HepG2 (cell line): ENCODE results near the gene NTSR2. TPM values are rescaled to one million over a fixed set of nuclear protein-coding genes. Genes with fewer than 3 reads are reported as not detected.

Source experiments
- FOSL2 ChIP-seq: sonication (generic); formaldehyde crosslinking; IDR thresholded peaks from 2 replicates; pipeline ENCODE4 v1.4.0; 2020; ENCODE audit warnings: missing genetic modification reagents
- GABPA ChIP-seq, 2 experiments: IDR thresholded peaks; 2 replicates each; pipeline ENCODE4 v1.6.1; 2011 to 2016; ENCODE audit warnings: low read depth in 2 of 2, low read length in 1 of 2, missing biosample characterization in 1 of 2, missing genetic modification characterization in 1 of 2
- HDAC2 ChIP-seq: sonication (generic); formaldehyde crosslinking; IDR thresholded peaks from 2 replicates; pipeline ENCODE4 v1.4.0; 2020; ENCODE audit warnings: missing genetic modification reagents
- MEIS2 ChIP-seq: sonication (generic); formaldehyde crosslinking; IDR thresholded peaks from 2 replicates; pipeline ENCODE4 v1.9.0; 2021; ENCODE audit warnings: mild to moderate bottlenecking, missing genetic modification reagents
- RFX3 ChIP-seq: IDR thresholded peaks from 2 replicates; pipeline ENCODE4 v1.6.1; 2016; ENCODE audit warnings: missing biosample characterization, missing genetic modification reagents
- TGIF2 ChIP-seq: IDR thresholded peaks from 2 replicates; pipeline ENCODE4 v1.6.1; 2016; ENCODE audit warnings: control low read depth, missing compliant biosample characterization
- TP53 ChIP-seq: sonication (generic); formaldehyde crosslinking; conservative IDR thresholded peaks from 2 replicates; pipeline ENCODE4 v1.4.0; 2020; ENCODE audit warnings: missing genetic modification reagents
- ZNF629 ChIP-seq: sonication (generic); formaldehyde crosslinking; conservative IDR thresholded peaks from 2 replicates; pipeline ENCODE4 v1.5.0; 2020; ENCODE audit warnings: missing genetic modification reagents
- ZNF652 ChIP-seq: IDR thresholded peaks from 2 replicates; pipeline ENCODE4 v1.6.1; 2016; ENCODE audit warnings: low read depth, borderline replicate concordance
- ZSCAN29 ChIP-seq: sonication (generic); formaldehyde crosslinking; conservative IDR thresholded peaks from 2 replicates; pipeline ENCODE4 v1.4.0; 2020; ENCODE audit warnings: mild to moderate bottlenecking, missing genetic modification reagents
- polyA plus RNA-seq, 8 experiments: library from polyadenylated mRNA; depleted of rRNA in 3 of 8; stranded (reverse) in 7 of 8; unstranded in 1 of 8; fragments of >200 nt; fragmentation: Illumina TruSeq in 4 of 8; extraction: Trizol in 4 of 8; gene quantifications; 2 replicates each; pipeline versions ENCODE4 v1.2.1 to v1.2.3, GENCODE V29; 2011 to 2016; ENCODE audit warnings: low read depth in 4 of 8, missing spikeins in 1 of 8, mixed read lengths in 1 of 8; ENCODE audit not compliant: insufficient read depth in 1 of 8
- total RNA-seq, 5 experiments: library from RNA; depleted of rRNA; stranded (reverse); fragments of >200 nt; fragmentation: Illumina TruSeq; extraction: Trizol; gene quantifications; 2 replicates each; pipeline ENCODE4 v1.2.3, GENCODE V29; 2016; ENCODE audit warnings: low read depth in 1 of 5
- TF ChIP-seq, protein P1 (sequence below), 2 experiments: sonication (generic) in 1 of 2; formaldehyde crosslinking in 1 of 2; IDR thresholded peaks; 2 replicates each; pipeline versions ENCODE4 v1.5.1 to v1.6.1; 2011 to 2020; ENCODE audit warnings: borderline replicate concordance in 1 of 2, low read depth in 1 of 2, low read length in 1 of 2, mild to moderate bottlenecking in 1 of 2, missing genetic modification reagents in 1 of 2, moderate library complexity in 1 of 2
- TF ChIP-seq, protein P2 (sequence below): sonication (generic); formaldehyde crosslinking; IDR thresholded peaks from 2 replicates; pipeline ENCODE4 v1.5.0; 2020; ENCODE audit warnings: missing genetic modification reagents
- TF ChIP-seq, protein P3 (sequence below): sonication (generic); formaldehyde crosslinking; IDR thresholded peaks from 2 replicates; pipeline ENCODE4 v1.4.0; 2020; ENCODE audit warnings: missing genetic modification reagents
- TF ChIP-seq, protein P4 (sequence below): sonication (generic); formaldehyde crosslinking; IDR thresholded peaks from 2 replicates; pipeline ENCODE4 v1.8.0; 2022; ENCODE audit warnings: mild to moderate bottlenecking, missing genetic modification reagents
- TF ChIP-seq, protein P5 (sequence below): IDR thresholded peaks from 2 replicates; pipeline ENCODE4 v1.6.1; 2016; ENCODE audit warnings: missing compliant biosample characterization, missing genetic modification reagents, borderline replicate concordance

Gene NTSR2
- total and polyA plus RNA-seq, 2 of the 13 experiments (the other 11 are each of a cell fraction or from before 2014, with no cell fraction given) = not detected

DNA sequence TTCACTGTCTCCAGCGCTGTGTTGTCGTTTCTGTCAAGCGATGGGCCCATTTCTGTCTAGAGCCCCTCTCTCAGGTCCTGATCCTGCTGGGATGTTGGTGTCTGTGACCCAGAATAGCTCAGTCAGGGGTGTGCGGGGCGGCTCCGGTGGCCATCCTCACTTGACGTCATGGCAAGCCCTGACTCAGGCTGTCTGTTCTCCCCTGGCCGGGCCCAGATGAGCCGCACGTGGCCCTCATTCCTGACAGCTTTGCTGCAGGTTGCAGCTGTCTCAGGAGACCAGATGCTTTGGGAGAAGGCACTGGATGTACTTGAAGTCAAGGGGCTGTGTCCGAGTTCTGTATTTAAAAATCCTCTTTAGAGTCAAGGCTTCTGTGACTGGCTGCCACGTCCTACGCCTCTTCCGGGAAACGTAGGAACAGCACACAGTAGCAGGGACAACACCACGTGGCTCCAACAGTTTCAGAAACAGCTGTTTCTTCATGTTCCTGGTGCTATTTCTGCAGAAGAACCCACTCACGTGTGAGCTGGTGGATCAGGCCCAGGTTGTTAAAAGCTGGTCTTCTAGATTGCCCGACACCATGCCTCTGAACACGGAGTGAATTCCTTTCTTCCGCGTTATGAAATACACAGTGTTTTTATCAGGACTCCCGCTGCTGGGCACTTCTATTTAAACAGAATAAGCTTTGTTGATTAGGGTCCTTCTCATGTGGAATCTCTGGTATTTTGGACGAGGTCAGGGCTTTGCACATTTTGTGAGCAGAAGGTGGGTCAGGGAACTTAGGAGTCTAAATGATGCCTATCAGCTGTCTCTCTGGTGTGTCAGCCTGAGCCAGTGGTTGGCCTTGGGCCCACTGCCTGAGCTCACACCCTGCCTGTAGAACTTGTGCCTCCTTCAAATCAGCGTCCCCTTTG is 28.3 kb upstream of the NTSR2 start (continued):
- TF ChIP-seq, protein P1, sequence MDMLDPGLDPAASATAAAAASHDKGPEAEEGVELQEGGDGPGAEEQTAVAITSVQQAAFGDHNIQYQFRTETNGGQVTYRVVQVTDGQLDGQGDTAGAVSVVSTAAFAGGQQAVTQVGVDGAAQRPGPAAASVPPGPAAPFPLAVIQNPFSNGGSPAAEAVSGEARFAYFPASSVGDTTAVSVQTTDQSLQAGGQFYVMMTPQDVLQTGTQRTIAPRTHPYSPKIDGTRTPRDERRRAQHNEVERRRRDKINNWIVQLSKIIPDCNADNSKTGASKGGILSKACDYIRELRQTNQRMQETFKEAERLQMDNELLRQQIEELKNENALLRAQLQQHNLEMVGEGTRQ (IDR thresholded peaks at IDR 0.05; ENCODE audit: low read depth, low read length) = no peak
- TF ChIP-seq, protein P1 (CRISPR knock-in tag; IDR thresholded peaks at IDR 0.05; ENCODE audit: borderline replicate concordance) = peak; percentile 70; the same call in 1 of the 2 replicates
- TF ChIP-seq GABPA (IDR thresholded peaks at IDR 0.05; ENCODE audit: low read depth, low read length) (no peak), GABPA (CRISPR knock-in tag; IDR thresholded peaks at IDR 0.05; ENCODE audit: low read depth) (peak; percentile 46; the same call in 1 of the 2 replicates), RFX3 (CRISPR knock-in tag) (no peak), TGIF2 (CRISPR knock-in tag) (peak; percentile 62; the same call in 1 of the 2 replicates), ZNF629 (no peak), ZNF652 (no peak), ZSCAN29 (CRISPR knock-in tag) (no peak), FOSL2 (CRISPR knock-in tag) (peak; percentile 24; the same call in 1 of the 2 replicates), MEIS2 (peak; percentile 67; the same call in 1 of the 2 replicates), HDAC2 (CRISPR knock-in tag) (0 out of 2 replicates have a peak, but pooled peaks have one; percentile 27), TP53 (CRISPR knock-in tag) (0 out of 2 replicates have a peak, but pooled peaks have one; percentile 51)
- TF ChIP-seq, protein P2, sequence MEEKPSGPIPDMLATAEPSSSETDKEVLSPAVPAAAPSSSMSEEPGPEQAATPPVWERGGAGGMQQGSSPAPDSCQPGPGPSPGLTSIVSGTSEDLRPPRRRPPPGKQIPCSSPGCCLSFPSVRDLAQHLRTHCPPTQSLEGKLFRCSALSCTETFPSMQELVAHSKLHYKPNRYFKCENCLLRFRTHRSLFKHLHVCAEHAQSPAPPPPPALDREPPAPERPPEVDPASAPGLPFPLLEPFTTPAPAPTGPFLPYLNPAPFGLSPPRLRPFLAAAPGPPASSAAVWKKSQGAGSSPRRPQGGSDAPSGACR (CRISPR knock-in tag) = no peak
- TF ChIP-seq, protein P3, sequence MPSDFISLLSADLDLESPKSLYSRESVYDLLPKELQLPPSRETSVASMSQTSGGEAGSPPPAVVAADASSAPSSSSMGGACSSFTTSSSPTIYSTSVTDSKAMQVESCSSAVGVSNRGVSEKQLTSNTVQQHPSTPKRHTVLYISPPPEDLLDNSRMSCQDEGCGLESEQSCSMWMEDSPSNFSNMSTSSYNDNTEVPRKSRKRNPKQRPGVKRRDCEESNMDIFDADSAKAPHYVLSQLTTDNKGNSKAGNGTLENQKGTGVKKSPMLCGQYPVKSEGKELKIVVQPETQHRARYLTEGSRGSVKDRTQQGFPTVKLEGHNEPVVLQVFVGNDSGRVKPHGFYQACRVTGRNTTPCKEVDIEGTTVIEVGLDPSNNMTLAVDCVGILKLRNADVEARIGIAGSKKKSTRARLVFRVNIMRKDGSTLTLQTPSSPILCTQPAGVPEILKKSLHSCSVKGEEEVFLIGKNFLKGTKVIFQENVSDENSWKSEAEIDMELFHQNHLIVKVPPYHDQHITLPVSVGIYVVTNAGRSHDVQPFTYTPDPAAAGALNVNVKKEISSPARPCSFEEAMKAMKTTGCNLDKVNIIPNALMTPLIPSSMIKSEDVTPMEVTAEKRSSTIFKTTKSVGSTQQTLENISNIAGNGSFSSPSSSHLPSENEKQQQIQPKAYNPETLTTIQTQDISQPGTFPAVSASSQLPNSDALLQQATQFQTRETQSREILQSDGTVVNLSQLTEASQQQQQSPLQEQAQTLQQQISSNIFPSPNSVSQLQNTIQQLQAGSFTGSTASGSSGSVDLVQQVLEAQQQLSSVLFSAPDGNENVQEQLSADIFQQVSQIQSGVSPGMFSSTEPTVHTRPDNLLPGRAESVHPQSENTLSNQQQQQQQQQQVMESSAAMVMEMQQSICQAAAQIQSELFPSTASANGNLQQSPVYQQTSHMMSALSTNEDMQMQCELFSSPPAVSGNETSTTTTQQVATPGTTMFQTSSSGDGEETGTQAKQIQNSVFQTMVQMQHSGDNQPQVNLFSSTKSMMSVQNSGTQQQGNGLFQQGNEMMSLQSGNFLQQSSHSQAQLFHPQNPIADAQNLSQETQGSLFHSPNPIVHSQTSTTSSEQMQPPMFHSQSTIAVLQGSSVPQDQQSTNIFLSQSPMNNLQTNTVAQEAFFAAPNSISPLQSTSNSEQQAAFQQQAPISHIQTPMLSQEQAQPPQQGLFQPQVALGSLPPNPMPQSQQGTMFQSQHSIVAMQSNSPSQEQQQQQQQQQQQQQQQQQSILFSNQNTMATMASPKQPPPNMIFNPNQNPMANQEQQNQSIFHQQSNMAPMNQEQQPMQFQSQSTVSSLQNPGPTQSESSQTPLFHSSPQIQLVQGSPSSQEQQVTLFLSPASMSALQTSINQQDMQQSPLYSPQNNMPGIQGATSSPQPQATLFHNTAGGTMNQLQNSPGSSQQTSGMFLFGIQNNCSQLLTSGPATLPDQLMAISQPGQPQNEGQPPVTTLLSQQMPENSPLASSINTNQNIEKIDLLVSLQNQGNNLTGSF (CRISPR knock-in tag) = 0 out of 2 replicates have a peak, but pooled peaks have one; percentile 44
- TF ChIP-seq, protein P4, sequence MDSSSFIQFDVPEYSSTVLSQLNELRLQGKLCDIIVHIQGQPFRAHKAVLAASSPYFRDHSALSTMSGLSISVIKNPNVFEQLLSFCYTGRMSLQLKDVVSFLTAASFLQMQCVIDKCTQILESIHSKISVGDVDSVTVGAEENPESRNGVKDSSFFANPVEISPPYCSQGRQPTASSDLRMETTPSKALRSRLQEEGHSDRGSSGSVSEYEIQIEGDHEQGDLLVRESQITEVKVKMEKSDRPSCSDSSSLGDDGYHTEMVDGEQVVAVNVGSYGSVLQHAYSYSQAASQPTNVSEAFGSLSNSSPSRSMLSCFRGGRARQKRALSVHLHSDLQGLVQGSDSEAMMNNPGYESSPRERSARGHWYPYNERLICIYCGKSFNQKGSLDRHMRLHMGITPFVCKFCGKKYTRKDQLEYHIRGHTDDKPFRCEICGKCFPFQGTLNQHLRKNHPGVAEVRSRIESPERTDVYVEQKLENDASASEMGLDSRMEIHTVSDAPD = peak; percentile 64; the same call in 1 of the 2 replicates
- TF ChIP-seq, protein P5, sequence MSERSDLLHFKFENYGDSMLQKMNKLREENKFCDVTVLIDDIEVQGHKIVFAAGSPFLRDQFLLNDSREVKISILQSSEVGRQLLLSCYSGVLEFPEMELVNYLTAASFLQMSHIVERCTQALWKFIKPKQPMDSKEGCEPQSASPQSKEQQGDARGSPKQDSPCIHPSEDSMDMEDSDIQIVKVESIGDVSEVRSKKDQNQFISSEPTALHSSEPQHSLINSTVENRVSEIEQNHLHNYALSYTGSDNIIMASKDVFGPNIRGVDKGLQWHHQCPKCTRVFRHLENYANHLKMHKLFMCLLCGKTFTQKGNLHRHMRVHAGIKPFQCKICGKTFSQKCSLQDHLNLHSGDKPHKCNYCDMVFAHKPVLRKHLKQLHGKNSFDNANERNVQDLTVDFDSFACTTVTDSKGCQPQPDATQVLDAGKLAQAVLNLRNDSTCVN = peak; percentile 63; the same call in 1 of the 2 replicates
